ENCODE results near the gene TNFRSF9.

Gene TNFRSF9

GRCh38 chr1:7868070-7868780 lies 72.4 kb downstream of the TNFRSF9 start:
- DNase-seq, result no peak

- DNase-seq, result no peak
Measured at GRCh38 chr1:7865978-7866377, 74.7 kb downstream of the TNFRSF9 start.

All from CD4-positive, alpha-beta T cell treated with Interleukin-21 for 1 hour (primary cell).